Measurements from ENCODE around the gene ANKFY1.

Gene ANKFY1

DNA sequence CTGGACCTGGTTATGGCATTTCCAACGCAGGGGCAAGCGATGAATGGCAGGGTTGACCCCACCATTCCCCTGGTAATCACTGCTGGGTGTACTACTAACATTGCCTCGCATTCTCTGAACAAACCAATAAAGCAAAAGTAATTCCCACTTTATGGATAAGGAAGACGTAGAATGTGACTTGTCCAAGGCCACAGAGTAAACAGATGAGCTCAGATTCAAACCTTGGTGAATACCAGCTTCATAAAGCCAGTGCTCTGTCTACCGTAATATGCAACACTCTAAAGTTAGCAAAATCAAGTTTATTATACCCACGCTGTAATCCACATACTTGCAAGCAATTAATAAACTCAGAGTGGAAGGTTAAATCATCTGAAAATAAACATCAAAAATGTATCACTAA, 59.6 kb downstream of the ANKFY1 start:
- Histone ChIP-seq H3K4me1 (ENCODE audit: insufficient read depth, low read length) (no peaks in the 10 kb centered on the region), H3K36me3 (ENCODE audit: insufficient read depth, low read length) (peaks cover 73% of the 10 kb centered on the region), H3K9ac (ENCODE audit: low read depth, low read length) (no peak overlapping the region), H3K27ac (ENCODE audit: low read length) (no peak overlapping the region), H3K4me3 (ENCODE audit: low read depth in 1 of 2, low read length in 2 of 2) (no peak overlapping the region), H2AFZ (ENCODE audit: low read depth, low read length) (no peak overlapping the region), H3K4me2 (ENCODE audit: insufficient read depth, low read length) (no peak overlapping the region), H4K20me1 (ENCODE audit: insufficient read depth, low read length) (no peaks in the 10 kb centered on the region), H3K27me3 (ENCODE audit: insufficient read depth, low read length, poor library complexity) (no peaks in the 10 kb centered on the region), H3K9me3 (ENCODE audit: insufficient read depth, low read length, severe bottlenecking) (no peaks in the 10 kb centered on the region), H3K79me2 (ENCODE audit: insufficient read depth, low read length) (no peaks in the 10 kb centered on the region)
- DNase-seq (no peak), ATAC-seq (ENCODE audit: insufficient read depth, low read depth) (no peak)
- no peak for TF ChIP-seq EZH2 (IDR thresholded peaks at IDR 0.05; ENCODE audit: borderline replicate concordance, low read depth, low read length, severe bottlenecking)
- TF ChIP-seq, protein P1, sequence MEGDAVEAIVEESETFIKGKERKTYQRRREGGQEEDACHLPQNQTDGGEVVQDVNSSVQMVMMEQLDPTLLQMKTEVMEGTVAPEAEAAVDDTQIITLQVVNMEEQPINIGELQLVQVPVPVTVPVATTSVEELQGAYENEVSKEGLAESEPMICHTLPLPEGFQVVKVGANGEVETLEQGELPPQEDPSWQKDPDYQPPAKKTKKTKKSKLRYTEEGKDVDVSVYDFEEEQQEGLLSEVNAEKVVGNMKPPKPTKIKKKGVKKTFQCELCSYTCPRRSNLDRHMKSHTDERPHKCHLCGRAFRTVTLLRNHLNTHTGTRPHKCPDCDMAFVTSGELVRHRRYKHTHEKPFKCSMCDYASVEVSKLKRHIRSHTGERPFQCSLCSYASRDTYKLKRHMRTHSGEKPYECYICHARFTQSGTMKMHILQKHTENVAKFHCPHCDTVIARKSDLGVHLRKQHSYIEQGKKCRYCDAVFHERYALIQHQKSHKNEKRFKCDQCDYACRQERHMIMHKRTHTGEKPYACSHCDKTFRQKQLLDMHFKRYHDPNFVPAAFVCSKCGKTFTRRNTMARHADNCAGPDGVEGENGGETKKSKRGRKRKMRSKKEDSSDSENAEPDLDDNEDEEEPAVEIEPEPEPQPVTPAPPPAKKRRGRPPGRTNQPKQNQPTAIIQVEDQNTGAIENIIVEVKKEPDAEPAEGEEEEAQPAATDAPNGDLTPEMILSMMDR (IDR thresholded peaks at IDR 0.05; ENCODE audit: borderline replicate concordance, extremely low read depth, low read length, poor library complexity, severe bottlenecking), result no peak

DNA sequence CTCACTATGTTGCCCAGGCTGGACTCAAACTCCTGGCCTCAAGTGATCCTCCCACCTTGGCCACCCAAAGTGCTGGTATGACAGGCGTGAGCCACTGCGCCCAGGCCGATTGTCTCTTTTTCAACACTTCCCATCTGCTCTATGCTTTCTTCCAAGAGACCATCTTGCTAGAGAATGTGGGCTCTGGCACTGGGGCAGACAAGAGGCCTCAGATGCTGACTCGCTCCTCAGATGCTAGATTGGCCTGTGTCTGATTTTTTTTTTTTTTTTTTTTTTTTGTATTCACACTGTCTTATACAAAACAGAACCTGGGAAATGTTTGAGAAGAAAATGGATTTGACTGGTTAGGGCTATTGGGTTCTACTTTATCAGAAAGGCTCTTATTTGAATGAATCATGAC, 62.6 kb downstream of the ANKFY1 start:
- no peaks in the 10 kb centered on the region for H3K4me1 ChIP-seq (ENCODE audit: insufficient read depth, low read length)
- TF ChIP-seq, protein P1 (IDR thresholded peaks at IDR 0.05; ENCODE audit: borderline replicate concordance, extremely low read depth, low read length, poor library complexity, severe bottlenecking), result no peak
- TF ChIP-seq EZH2 (IDR thresholded peaks at IDR 0.05; ENCODE audit: borderline replicate concordance, low read depth, low read length, severe bottlenecking), result no peak
- peaks cover 67% of the 10 kb centered on the region for H3K36me3 ChIP-seq (ENCODE audit: insufficient read depth, low read length)
- no peaks in the 10 kb centered on the region for H3K79me2 ChIP-seq (ENCODE audit: insufficient read depth, low read length)
- no peaks in the 10 kb centered on the region for H3K27me3 ChIP-seq (ENCODE audit: insufficient read depth, low read length, poor library complexity)
- H2AFZ ChIP-seq (ENCODE audit: low read depth, low read length), result no peak overlapping the region
- ATAC-seq (ENCODE audit: insufficient read depth, low read depth) (no peak), DNase-seq (no peak)
- H3K9me3 ChIP-seq (ENCODE audit: insufficient read depth, low read length, severe bottlenecking), result no peaks in the 10 kb centered on the region
- H3K27ac ChIP-seq (ENCODE audit: low read length), result no peak overlapping the region
- H3K9ac ChIP-seq (ENCODE audit: low read depth, low read length), result no peak overlapping the region
- no peak overlapping the region for H3K4me2 ChIP-seq (ENCODE audit: insufficient read depth, low read length)
- no peaks in the 10 kb centered on the region for H4K20me1 ChIP-seq (ENCODE audit: insufficient read depth, low read length)
- H3K4me3 ChIP-seq (ENCODE audit: low read depth in 1 of 2, low read length in 2 of 2), result no peak overlapping the region

DNA sequence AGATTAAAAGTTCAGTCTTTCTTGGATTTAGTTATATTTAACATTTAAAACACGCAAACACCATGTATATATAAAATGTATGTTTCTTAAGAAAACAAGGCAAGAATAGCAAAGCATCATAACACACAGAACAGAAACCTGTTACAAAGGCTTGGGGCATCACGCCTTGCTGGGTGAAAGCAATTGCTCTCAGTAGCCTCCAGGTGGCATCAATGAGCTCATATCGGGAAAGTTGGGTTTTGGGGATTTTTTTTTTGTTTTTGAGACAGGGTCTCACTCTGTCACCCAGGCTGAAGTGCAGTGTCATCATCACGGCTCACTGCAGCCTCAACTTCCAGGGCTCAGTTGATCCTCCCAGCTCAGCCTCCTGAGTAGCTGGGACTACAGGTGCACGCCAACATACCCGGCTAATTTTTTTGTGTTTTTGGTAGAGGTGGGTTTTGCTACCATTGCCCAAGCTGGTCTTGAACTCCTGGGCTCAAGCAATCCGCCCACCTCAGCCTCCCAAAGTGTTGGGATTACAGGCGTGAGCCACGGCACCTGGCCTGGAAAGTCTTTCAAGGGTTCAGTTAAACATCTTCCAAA, 63.9 kb downstream of the ANKFY1 start:
- Histone ChIP-seq H3K36me3 (ENCODE audit: insufficient read depth, low read length) (peaks cover 66% of the 10 kb centered on the region), H4K20me1 (ENCODE audit: insufficient read depth, low read length) (no peaks in the 10 kb centered on the region), H3K27ac (ENCODE audit: low read length) (no peak overlapping the region), H3K9me3 (ENCODE audit: insufficient read depth, low read length, severe bottlenecking) (no peaks in the 10 kb centered on the region), H3K9ac (ENCODE audit: low read depth, low read length) (no peak overlapping the region), H3K27me3 (ENCODE audit: insufficient read depth, low read length, poor library complexity) (no peaks in the 10 kb centered on the region), H3K4me1 (ENCODE audit: insufficient read depth, low read length) (no peaks in the 10 kb centered on the region), H2AFZ (ENCODE audit: low read depth, low read length) (no peak overlapping the region), H3K79me2 (ENCODE audit: insufficient read depth, low read length) (no peaks in the 10 kb centered on the region), H3K4me2 (ENCODE audit: insufficient read depth, low read length) (no peak overlapping the region), H3K4me3 (ENCODE audit: low read depth in 1 of 2, low read length in 2 of 2) (no peak overlapping the region)
- DNase-seq (peak; percentile 52), ATAC-seq (ENCODE audit: insufficient read depth, low read depth) (peak; percentile 68)
- no peak for TF ChIP-seq EZH2 (IDR thresholded peaks at IDR 0.05; ENCODE audit: borderline replicate concordance, low read depth, low read length, severe bottlenecking)
- TF ChIP-seq, protein P1 (IDR thresholded peaks at IDR 0.05; ENCODE audit: borderline replicate concordance, extremely low read depth, low read length, poor library complexity, severe bottlenecking), result peak; percentile 84
